H54 (cell line): ENCODE measurements around the gene FXYD7.
"Not testable (repeated sequence)": the region's sequence is repeated elsewhere in the genome, so short reads cannot be mapped to it uniquely, and the experiment has no call there.

Experiments
- DNase-seq: peaks from one replicate; pipeline ENCODE4 v3.0.0; 2011; ENCODE audit warnings: low spot score, mixed read lengths; ENCODE audit not compliant: insufficient read length
- FAIRE-seq: peaks from 3 replicates; lab custom pipeline; 2011; peaks lifted over from hg19 to GRCh38; lab: Jason Lieb, UNC
- POLR2A ChIP-seq: IDR thresholded peaks from 2 replicates; pipeline ENCODE4 v1.6.1; 2011; ENCODE audit warnings: low read depth, mild to moderate bottlenecking, low read length

The FXYD7 gene

DNA sequence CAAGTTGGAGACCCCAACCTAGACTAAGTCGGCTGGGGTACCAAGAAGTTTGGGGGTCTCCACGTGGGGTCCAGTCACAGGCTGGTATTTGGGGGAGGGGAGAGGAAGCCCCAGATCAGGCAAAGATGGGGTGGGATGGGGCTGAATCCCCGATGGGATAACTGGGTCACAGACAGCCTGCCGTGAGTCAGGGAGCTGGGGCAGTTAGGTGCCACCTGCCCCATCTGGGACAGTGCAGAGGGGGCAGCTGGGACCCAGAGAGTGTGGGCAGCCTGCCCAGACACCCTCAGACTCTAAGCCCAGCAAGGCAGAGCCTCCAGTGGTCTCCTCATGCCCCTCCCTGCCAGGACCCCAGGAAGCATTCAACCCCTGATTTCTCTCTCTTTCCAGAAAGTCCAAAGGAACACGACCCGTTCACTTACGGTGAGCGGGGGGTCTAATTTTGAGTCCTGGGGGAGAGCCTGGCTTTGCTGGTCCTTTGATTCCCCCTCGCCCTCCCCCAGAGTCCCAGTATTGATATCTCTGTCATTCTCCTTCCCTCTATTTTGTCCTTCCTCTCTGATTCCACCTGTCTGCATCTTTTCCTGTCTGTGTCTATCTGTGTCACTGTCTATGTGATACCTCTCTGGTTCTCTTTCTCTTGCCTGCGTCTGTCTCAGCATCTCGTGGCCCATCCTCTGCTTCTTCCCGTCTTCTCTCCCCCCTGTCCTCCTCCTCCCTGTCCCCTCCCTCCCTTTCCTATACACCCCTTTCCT is 2.7 kb upstream of the FXYD7 start:
- DNase-seq (no peak), FAIRE-seq (no peak)
- no peak for TF ChIP-seq POLR2A

DNA sequence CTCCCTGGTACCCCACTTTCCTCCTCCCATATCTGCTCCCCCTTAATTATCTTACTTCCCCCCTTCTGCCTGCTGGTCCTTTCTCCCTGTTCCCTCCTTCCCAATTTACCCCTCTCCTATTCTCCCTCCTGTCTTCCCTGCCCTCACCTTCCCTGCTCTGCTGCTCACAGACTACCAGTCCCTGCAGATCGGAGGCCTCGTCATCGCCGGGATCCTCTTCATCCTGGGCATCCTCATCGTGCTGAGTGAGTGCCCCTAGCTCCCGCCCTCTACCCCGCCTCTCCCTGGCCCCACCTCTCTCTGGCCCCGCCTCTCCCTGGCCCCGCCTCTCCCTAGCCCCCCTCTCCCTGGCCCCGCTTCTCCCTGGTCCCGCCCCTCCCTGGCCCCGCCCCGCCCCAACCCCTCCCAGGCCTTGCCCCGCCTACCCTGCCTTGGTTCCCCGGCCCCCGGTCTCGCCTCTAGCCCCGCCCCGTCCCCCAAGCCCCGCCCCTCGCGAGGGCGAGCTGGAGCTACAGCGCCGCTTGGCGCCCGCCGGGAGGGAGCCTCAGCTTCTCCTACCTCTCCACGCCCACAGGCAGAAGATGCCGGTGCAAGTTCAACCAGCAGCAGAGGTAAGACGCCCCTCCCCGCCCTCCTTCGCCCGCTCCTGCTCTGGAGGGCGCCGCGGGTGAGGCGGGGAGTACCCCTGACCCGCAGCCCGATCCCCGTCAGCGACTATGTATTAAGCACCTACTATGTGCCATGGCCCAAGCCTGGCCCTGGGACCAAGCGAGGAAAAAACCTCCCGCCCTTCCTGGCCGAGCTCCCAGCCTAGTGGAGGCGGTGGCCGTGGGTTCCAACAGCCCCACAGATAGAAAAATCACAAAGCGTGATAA is 1.9 kb upstream of the FXYD7 start:
- DNase-seq (peak; percentile 99), FAIRE-seq (no peak)
- TF ChIP-seq POLR2A, result no peak

DNA sequence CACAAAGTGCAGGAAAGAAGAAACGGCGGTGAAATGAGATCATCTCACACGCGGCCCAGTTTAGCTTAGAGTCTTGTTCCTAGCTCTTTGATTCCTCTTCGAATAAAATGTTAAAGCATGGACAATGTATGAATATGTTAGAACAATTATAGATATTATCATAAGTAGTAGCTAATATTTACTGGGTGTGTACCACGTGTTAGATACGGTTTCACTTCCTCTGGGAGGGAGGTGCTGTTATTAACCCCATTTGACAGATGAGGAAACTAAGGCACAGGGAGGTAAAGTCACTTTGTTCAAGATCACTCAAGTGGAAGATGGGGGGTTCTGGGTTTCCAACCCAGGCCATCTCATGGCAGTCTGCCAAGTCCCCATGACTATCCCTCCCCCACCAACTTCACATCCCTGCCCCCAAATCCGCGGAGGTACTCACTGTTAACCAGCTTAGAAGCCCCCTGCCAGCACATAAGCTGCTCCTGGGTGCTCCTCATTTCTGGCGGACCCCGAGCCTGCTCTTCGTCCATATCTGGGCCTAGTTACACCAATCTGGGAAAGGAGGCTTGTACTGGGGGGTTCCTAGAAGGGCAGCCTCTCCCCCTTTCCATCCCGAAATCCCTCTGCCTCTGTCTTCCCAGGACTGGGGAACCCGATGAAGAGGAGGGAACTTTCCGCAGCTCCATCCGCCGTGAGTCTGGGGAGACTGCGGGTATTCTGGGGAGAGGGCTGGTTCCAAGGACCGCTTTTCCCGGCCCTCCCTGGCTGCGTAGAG is 1.0 kb upstream of the FXYD7 start:
- DNase-seq (no peak), FAIRE-seq (no peak)
- no peak for TF ChIP-seq POLR2A

DNA sequence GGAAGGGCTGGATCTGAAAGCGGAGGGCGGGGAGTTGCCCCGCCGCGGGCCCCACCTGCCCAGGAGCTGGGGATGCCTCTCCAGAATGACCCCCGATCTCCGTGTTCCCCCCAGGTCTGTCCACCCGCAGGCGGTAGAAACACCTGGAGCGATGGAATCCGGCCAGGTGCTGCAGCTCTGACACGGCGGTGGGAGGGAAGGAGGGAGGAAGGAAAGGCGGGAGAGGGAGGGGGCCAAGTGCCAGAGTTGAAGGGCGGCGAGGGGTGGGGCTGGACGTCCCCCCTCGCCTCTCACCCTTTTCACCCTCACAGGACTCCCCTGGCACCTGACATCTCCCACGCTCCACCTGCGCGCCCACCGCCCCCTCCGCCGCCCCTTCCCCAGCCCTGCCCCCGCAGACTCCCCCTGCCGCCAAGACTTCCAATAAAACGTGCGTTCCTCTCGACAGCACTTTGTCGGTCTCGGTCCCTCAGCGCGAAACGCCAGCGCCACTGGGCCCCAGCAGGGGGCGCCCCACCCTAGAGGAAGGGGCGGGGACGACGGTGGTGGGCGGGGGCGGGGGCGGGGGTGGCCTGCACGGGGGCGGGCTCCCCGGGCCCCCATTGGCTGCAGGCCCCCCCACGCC is 337 bp upstream of the FXYD7 start:
- no peak for DNase-seq
- no peak for TF ChIP-seq POLR2A
- no peak for FAIRE-seq

DNA sequence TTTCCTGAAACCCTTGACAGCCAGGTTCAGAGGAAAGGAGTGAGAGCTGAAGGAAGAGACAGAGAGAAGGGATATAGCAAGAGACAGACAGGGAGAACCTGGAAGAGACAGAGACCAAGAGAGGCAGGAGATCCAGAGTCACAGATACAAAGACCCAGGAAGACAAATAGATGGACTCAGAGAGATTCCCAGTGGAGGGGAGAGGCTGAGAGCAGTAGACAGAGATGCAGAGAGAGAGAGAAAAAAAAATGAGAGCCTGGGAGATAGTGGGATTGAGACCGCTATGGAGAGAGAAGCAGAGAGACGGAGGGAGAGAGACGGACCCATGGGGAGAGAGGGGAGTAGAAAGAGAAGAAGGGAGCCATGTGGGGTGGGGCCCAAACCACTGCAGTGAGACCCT is 763 bp downstream of the FXYD7 start:
- DNase-seq (no peak), FAIRE-seq (no peak)
- TF ChIP-seq POLR2A, result no peak

DNA sequence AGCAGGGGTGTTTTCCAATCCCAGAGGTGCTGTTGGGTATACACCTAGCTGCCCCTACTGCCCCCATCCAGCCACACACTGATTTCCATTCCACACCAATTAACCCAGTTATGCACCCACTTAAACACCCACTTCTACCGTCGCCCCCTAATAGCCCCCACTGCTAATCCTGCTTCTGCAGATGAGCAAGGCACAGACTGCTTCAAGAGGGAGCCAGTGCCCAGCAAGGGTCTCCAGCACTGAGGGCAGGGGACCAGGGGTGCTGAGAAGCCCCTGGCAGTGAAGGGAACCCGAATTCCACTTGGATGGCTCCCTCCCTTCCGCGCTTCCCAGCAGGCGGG is 1.2 kb downstream of the FXYD7 start:
- DNase-seq (no peak), FAIRE-seq (no peak)
- TF ChIP-seq POLR2A, result no peak

DNA sequence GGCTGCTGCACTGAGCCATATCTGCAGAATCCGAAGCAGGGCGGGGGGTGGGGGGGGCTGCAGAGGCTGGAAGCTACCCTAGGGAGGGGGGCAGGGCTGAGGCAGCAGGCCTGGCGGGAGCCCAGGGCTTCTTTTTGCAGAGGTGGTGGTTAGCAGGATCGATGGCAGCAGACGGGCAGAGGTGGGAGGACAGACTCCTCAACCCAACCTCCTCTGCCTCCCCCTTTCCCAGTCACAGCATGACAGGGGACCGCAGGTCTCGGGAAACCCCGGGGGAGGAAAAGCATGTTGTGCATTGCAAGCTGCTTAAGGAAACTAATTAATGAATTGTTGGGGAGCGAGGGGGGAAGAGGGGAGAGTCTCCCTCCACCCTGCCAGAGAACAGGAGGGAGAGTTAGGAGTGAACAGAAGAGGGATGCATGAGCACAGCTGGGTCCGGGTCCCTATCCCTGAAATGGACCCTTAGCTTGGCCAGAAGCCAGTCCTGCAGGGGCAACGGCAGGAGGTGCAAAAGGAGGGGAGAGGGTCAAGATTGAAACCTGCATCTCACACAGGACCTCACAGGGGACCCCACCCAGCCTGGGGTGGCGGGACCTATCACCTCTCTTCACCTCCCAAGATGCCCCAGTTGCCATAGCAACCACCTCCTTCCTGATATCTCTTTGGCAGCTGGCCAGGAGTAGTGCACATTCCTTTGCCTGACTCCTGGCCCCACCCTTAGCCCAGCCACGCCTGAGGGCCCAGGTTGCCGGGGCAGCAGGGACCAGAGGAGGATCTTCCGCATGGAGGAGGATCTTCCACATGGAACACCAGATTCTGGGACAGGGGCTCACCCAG is 1.8 kb downstream of the FXYD7 start:
- DNase-seq (peak; percentile 81), FAIRE-seq (no peak)
- TF ChIP-seq POLR2A, result no peak

DNA sequence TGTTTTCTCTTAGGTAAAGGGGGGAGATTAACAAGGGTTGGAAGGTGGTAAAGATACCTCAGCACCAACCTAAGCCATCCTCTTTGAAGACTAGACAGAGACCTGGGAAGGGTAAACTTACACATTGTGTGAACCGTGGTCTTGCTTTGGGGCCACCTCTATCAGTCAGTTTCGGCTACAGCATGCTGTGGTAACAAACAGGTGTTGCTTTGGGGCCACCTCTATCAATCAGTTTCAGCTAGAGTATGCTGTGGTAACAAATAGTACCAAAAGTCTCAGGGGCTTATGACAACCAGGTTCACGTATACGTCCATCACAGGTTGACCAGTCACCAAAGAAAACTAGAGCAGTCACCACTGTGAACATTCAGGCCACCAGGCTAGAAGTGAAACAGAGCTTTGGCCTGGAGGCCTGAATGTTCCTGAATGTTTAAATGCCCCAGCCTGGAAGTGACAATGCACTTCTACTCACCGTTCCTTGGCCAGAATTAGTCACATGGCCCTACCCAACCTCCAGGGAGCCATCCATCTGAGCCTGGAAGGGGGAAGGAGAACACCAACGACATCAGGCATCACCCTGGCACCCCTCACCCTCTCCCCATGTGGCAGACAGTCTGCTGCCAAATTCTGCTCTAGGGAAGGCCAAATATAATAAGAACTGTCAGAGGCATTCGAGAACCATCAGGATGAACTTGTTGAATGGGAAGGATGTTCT is 3.8 kb downstream of the FXYD7 start:
- no peak for DNase-seq
- TF ChIP-seq POLR2A, result no peak
- FAIRE-seq, result no peak

DNA sequence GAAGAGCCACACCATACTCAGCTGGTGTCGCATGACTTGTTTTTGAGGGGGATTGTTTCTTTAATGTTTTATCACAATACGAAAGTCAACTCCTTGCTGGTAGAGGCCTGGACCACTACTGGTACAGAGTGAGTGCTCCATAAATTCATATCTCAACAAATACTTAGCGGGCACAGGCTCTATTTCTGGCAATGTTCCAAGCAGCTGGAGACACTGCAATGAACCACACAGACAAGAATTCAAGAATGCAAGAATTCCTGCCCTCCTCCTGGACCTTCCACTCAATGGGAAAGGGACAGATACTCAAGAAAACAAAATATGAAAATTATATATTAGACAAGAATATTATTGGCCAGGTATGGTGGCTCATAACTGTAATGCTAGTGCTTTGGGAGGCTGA is 6.4 kb downstream of the FXYD7 start:
- FAIRE-seq (no peak), DNase-seq (no peak)
- no peak for TF ChIP-seq POLR2A

DNA sequence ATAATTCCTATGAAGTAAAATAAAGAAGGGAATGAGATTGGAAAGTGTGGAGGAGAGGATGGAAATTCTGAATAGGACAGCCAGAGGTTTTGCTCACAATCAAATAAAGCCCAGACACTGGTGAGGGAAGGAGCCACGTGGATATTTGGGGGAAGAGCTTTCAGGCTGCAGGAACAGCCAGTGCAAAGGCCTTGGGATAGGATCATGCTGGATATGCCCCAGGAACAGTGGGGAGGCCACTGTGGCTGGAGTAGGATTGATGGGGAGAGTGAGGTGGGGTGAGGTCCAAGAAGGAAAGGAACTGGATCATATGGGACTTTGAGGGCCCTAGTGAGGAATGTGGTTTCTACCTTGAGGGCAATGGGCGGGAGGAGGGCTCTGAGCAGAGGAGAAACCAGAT is 7.4 kb downstream of the FXYD7 start:
- no peak for FAIRE-seq
- TF ChIP-seq POLR2A, result no peak
- DNase-seq, result no peak

DNA sequence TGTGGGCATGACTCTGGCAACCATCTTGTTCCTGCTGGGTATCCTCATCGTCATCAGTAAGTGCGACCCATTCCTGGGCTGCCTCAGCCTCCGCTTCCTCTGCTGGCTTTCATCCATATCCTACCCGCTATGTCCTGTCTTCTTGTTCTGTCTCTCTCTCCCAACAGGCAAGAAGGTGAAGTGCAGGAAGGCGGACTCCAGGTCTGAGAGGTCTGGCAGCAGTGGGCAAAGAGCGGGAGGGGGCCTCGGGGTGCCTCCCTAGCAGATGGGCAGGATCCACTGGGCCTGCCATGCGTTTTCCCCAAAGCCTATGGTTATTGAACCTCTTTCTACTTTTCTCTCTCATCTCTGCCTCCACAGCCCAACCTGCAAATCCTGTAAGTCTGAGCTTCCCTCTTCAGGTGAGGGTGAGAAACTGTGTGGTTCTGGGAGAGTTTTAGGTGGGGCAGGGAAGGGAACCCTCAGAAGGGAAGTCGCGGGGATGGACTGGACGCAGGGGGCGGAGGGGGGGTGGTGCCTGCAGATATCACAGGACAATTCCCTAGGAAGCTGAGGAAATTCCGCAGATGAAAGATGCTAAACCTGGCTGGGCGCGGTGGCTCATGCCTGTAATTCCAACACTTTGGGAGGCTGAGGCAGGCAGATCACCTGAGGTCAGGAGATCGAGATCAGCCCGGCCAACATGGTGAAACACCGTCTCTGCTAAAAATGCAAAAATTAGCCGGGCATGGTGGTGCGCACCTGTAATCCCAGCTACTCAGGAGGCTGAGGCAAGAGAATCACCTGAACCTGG is 8.4 kb downstream of the FXYD7 start:
- DNase-seq (no peak), FAIRE-seq (no peak)
- no peak; the same call in 1 of the 2 replicates for TF ChIP-seq POLR2A

DNA sequence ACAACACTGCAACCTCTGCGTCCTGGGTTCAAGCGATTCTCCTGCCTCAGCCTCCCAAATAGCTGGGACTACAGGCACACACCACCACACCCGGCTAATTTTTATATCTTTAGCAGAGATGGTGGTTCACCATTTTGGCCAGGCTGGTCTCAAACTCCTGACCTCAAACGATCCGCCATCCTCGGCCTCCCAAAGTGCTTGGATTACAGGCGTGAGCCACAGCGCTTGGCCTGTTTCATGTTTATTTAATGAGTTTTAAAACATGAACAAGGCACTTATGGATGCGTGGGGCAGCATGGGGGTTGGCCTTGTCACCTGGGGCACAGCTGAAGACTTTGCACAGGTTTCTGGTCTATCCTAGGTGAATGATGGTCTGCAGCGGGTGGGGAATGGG is 10.1 kb downstream of the FXYD7 start:
- not testable (repeated sequence) for FAIRE-seq, DNase-seq
